AG09309 (cell line): Measurements from ENCODE around the gene C1orf174.

Experiments
- DNase-seq: peaks from one replicate; pipeline ENCODE4 v3.0.0-alpha.2; 2010; ENCODE audit warnings: low read depth
- H3K4me3 ChIP-seq: 2 replicates; pipeline ENCODE4 v1.5.1; 2011; ENCODE audit warnings: mild to moderate bottlenecking, low read depth, low read length, moderate library complexity; ENCODE audit not compliant: control insufficient read depth
- TF ChIP-seq, protein P1 (sequence below): IDR thresholded peaks from 2 replicates; pipeline ENCODE4 v1.5.1; 2011; ENCODE audit warnings: mild to moderate bottlenecking, low read depth, low read length, inconsistent platforms; ENCODE audit not compliant: insufficient read depth, control insufficient read depth; ENCODE audit errors: missing control alignments

The C1orf174 gene

DNA sequence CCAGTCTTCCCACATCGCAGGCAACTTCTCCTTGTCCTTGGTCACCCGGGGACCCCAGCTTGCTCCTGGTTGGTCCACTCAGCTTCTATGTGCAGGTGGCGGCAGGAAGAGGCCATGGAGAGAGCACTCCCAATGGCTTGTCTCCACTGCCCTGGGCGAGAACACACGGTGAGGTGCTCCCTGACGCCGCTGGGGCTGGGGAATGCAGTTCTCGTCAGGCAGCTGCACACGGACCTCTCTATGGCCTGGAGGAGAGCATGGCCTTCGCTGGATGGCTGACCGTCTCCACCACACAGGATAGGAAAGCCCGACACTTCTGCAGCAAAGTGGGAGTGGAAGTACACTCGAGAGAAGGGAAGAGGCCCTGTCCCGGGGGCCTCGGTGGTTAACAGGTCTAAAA lies 11.8 kb downstream of the C1orf174 start:
- TF ChIP-seq, protein P1, sequence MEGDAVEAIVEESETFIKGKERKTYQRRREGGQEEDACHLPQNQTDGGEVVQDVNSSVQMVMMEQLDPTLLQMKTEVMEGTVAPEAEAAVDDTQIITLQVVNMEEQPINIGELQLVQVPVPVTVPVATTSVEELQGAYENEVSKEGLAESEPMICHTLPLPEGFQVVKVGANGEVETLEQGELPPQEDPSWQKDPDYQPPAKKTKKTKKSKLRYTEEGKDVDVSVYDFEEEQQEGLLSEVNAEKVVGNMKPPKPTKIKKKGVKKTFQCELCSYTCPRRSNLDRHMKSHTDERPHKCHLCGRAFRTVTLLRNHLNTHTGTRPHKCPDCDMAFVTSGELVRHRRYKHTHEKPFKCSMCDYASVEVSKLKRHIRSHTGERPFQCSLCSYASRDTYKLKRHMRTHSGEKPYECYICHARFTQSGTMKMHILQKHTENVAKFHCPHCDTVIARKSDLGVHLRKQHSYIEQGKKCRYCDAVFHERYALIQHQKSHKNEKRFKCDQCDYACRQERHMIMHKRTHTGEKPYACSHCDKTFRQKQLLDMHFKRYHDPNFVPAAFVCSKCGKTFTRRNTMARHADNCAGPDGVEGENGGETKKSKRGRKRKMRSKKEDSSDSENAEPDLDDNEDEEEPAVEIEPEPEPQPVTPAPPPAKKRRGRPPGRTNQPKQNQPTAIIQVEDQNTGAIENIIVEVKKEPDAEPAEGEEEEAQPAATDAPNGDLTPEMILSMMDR = no peak
- no peak overlapping the region for H3K4me3 ChIP-seq
- no peak for DNase-seq

DNA sequence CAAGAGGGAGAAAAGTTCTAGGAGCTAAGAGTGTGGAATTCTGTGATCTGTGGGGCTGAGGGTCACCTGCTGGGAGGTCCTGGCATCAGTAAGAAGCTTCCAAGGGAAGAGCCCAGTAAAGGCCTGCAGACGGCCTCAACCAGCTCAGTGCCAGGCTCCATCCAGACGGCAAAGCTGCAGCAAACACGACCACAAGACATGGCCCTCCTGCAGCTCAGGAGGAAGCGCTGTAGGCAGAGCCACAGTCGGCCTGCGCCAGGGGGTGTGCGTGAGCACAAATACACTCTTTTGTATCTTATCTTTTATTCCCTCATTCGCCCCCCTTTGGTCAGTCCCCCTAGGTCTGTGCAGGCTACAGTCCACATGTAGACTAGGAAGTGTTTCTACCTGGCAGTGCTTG lies 13.4 kb downstream of the C1orf174 start:
- H3K4me3 ChIP-seq = no peak overlapping the region
- DNase-seq = no peak
- TF ChIP-seq, protein P1 = no peak

DNA sequence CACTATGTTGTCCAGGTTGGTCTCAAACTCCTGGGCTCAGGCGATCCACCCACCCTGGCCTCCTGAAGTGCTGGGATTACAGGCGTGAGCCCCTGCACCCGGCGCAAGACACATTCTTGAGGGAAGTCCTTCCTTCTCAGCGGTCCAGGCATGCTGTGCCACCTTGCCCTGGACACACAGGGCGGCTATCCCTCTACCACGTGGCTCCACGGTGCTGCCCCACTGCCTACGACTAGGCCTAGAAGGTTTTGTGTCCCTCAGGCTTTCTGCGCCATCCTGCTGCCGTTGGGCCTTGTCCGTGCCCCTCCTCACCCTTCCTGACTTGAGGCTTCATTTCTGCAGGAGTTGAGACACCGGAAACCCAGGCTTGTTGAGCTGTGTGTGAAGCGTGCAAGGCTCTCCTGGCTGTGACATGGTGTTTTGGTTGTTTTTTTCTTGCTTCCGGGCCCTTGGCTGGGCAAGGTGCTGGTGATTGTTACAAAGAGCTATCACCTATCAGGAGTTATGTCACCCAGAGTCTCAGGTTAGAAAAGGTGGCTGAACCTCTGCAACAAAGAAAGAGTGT lies 13.9 kb downstream of the C1orf174 start:
- DNase-seq = no peak
- TF ChIP-seq, protein P1 = no peak
- H3K4me3 ChIP-seq = no peak overlapping the region

DNA sequence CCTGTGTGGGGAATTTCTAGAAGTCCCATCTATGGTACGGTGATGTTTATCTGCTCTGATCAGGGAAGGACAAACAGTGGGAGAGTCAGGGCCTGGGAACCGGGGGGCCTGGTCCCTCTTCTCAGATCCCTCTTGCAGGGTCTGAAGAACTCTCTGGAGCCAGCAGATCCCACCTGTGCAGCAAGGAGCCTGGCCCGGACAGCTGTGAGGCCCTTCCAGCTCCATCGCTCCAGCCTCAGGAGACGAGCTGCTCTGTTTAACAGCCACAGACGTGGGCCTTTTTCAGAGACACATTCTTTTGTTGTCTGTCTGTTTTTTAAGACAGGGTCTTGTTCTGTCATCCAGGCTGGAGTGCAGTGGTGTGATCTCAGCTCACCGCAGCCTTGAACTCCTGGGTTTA lies 14.5 kb downstream of the C1orf174 start:
- H3K4me3 ChIP-seq = no peak overlapping the region
- TF ChIP-seq, protein P1 = no peak
- no peak for DNase-seq

DNA sequence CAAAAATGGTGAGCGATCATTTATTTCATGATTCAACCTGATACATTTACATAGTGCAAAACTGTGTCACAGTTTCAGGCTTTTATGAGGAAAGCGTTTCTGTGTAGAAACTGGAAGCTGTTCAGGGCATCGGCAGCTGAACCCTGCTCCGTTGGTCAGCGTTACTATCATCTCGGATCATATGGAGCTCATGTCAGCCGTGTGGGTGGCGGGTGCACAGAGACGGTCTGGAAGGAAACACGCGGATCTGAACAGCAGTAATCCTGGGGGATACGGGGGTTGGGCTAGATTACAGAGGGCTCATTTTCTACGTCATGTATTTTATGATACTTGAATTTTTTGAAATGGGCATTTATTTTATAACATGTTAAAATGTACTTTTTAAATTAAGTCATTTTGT lies 15.1 kb downstream of the C1orf174 start:
- no peak for DNase-seq
- TF ChIP-seq, protein P1 = no peak
- H3K4me3 ChIP-seq = no peak overlapping the region

DNA sequence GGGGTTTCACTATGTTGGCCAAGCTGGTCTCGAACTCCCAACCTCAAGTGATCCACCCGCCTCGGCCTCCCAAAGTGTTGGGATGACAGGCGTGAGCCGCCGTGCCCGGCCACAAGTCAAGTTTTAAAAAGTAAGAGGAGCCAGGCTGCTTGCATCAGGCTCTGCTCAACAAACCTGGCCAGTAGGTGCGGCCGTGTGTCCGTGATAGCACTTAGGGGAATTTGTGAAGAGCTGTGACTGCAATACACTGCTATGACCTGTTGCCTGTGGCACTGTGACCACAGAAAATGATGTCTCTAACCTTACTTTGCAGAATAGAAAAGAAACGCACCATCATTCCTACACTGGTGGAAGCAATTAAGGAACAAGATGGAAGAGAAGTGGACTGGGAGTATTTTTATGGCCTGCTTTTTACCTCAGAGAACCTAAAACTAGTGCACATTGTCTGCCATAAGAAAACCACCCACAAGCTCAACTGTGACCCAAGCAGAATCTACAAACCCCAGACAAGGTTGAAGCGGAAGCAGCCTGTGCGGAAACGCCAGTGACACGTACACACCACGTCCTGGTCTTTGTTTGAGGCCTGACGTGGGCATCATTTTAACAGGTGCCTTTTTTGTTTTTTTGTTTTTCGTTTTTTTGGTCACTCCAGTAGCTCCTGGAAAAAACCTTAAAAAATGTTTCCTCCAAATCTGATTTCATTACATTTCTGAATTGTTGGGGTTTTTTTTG lies 16.7 kb downstream of the C1orf174 start:
- no peak for DNase-seq
- no peak overlapping the region for H3K4me3 ChIP-seq
- TF ChIP-seq, protein P1 = no peak
